Liver (tissue), 9 donors: ENCODE data around the gene FAM184B. TPM values are rescaled to one million over a fixed set of nuclear protein-coding genes. Genes with fewer than 3 reads are reported as not detected.

Experiments
- DNase-seq: peaks from one replicate; pipeline ENCODE4 v3.0.0-alpha.2; 2017; ENCODE audit warnings: low spot score
- H3K27ac ChIP-seq, 2 donors: one replicate each; pipeline ENCODE4 v1.7.0; 2013; ENCODE audit warnings: inconsistent platforms in 2 of 2, low read length in 2 of 2, control low read depth in 1 of 2, low read depth in 1 of 2, mild to moderate bottlenecking in 1 of 2
- H3K27me3 ChIP-seq, 4 donors: one replicate each; pipeline versions ENCODE4 v1.6.1 to v1.7.0; 2013; ENCODE audit warnings: low read length in 3 of 4, inconsistent platforms in 1 of 4, mild to moderate bottlenecking in 1 of 4, moderate library complexity in 1 of 4; ENCODE audit not compliant: control insufficient read depth in 4 of 4, insufficient read depth in 4 of 4
- H3K36me3 ChIP-seq, 4 donors: one replicate each; pipeline versions ENCODE4 v1.6.1 to v1.7.0; 2013; ENCODE audit warnings: low read length in 3 of 4, mild to moderate bottlenecking in 3 of 4, low read depth in 1 of 4, moderate library complexity in 1 of 4; ENCODE audit not compliant: control insufficient read depth in 4 of 4, insufficient read depth in 3 of 4
- H3K4me1 ChIP-seq, 4 donors: one replicate each; pipeline versions ENCODE4 v1.6.1 to v1.7.0; 2013; ENCODE audit warnings: low read length in 3 of 4, mild to moderate bottlenecking in 3 of 4, moderate library complexity in 1 of 4; ENCODE audit not compliant: control insufficient read depth in 4 of 4, insufficient read depth in 4 of 4
- H3K4me3 ChIP-seq, 3 donors: one replicate each; pipeline versions ENCODE4 v1.6.1 to v1.7.0; 2013; ENCODE audit warnings: low read length in 3 of 3, control low read depth in 1 of 3, low read depth in 1 of 3, mild to moderate bottlenecking in 1 of 3
- H3K9ac ChIP-seq, 2 donors: one replicate each; pipeline ENCODE4 v1.7.0; 2013; ENCODE audit warnings: low read length in 2 of 2, mild to moderate bottlenecking in 2 of 2, moderate library complexity in 2 of 2, control low read depth in 1 of 2, low read depth in 1 of 2
- H3K9me3 ChIP-seq, 4 donors: one replicate each; pipeline versions ENCODE4 v1.6.1 to v1.7.0; 2013; ENCODE audit warnings: low read length in 3 of 4; ENCODE audit not compliant: control insufficient read depth in 4 of 4
- ATF3 ChIP-seq: IDR thresholded peaks from 2 replicates; pipeline ENCODE4 v1.6.1; 2016; ENCODE audit warnings: antibody characterized with exemption
- CTCF ChIP-seq: fragments of 150-350 bp; IDR thresholded peaks from 2 replicates; pipeline ENCODE4 v1.5.1; 2017; ENCODE audit warnings: improper control_type of control experiment, low read depth, low read length; ENCODE audit not compliant: missing input control
- EGR1 ChIP-seq, 2 donors: IDR thresholded peaks; 2 replicates each; pipeline ENCODE4 v1.6.1; 2016 to 2018; ENCODE audit warnings: antibody characterized with exemption in 2 of 2, low read depth in 2 of 2
- FOXA1 ChIP-seq: IDR thresholded peaks from 2 replicates; pipeline ENCODE4 v1.6.1; 2016; ENCODE audit warnings: antibody characterized with exemption
- GABPA ChIP-seq, 2 donors: IDR thresholded peaks in 1 of 2; conservative IDR thresholded peaks in 1 of 2; 2 replicates each; pipeline ENCODE4 v1.6.1; 2016; ENCODE audit warnings: antibody characterized with exemption in 2 of 2, mild to moderate bottlenecking in 1 of 2, moderate library complexity in 1 of 2
- HNF4G ChIP-seq: IDR thresholded peaks from 2 replicates; pipeline ENCODE4 v1.6.1; 2016; ENCODE audit warnings: antibody characterized with exemption
- JUND ChIP-seq, 2 donors: IDR thresholded peaks; 2 replicates each; pipeline ENCODE4 v1.6.1; 2016; ENCODE audit warnings: antibody characterized with exemption in 2 of 2
- MAX ChIP-seq: IDR thresholded peaks from 2 replicates; pipeline ENCODE4 v1.6.1; 2016; ENCODE audit warnings: antibody characterized with exemption
- NR2F2 ChIP-seq: IDR thresholded peaks from 2 replicates; pipeline ENCODE4 v1.6.1; 2016; ENCODE audit warnings: antibody characterized with exemption
- RAD21 ChIP-seq, 2 donors: IDR thresholded peaks; 2 replicates each; pipeline ENCODE4 v1.6.1; 2016; ENCODE audit warnings: antibody characterized with exemption in 2 of 2, mild to moderate bottlenecking in 2 of 2
- RXRA ChIP-seq, 2 donors: IDR thresholded peaks; 2 replicates each; pipeline ENCODE4 v1.6.1; 2017 to 2018; ENCODE audit warnings: antibody characterized with exemption in 2 of 2, mild to moderate bottlenecking in 1 of 2
- TAF1 ChIP-seq: conservative IDR thresholded peaks from 2 replicates; pipeline ENCODE4 v1.6.1; 2016; ENCODE audit warnings: antibody characterized with exemption, mild to moderate bottlenecking
- YY1 ChIP-seq: IDR thresholded peaks from 2 replicates; pipeline ENCODE4 v1.6.1; 2016; ENCODE audit warnings: antibody characterized with exemption, mild to moderate bottlenecking
- WGBS: extraction: QIAGEN DNeasy Blood & Tissue Kit; methylation state at CpG from one replicate; pipeline ENCODE4 v1.1.7; 2013; 5-methylcytosine and 5-hydroxymethylcytosine counted together
- polyA plus RNA-seq, 2 donors: library from polyadenylated mRNA; stranded (reverse) in 1 of 2; unstranded in 1 of 2; fragments of 200-250 nt in 1 of 2; fragments of >200 nt in 1 of 2; fragmentation: Nextera tagmentation in 1 of 2; extraction: Ambion mirVana in 1 of 2; gene quantifications; one replicate each; pipeline versions ENCODE4 v1.2.1 to v1.2.3, GENCODE V29; 2013 to 2015
- total RNA-seq, 2 donors: library from RNA; depleted of rRNA; stranded (reverse); fragments of >200 nt; gene quantifications; one replicate each; pipeline ENCODE4 v1.2.3, GENCODE V29; 2014
- TF ChIP-seq, protein P1 (sequence below): IDR thresholded peaks from 2 replicates; pipeline ENCODE4 v1.6.1; 2016; ENCODE audit warnings: antibody characterized with exemption, mild to moderate bottlenecking
- TF ChIP-seq, protein P2 (sequence below): IDR thresholded peaks from 2 replicates; pipeline ENCODE4 v1.6.1; 2016; ENCODE audit warnings: antibody characterized with exemption
- donor health status: healthy.
- donor health status: healthy.
- donor health status: healthy.
- donor health status: healthy.
- donor health status: healthy.

The FAM184B gene
- total and polyA plus RNA-seq, 4 donors: 0.01 TPM; not detected in 3

DNA sequence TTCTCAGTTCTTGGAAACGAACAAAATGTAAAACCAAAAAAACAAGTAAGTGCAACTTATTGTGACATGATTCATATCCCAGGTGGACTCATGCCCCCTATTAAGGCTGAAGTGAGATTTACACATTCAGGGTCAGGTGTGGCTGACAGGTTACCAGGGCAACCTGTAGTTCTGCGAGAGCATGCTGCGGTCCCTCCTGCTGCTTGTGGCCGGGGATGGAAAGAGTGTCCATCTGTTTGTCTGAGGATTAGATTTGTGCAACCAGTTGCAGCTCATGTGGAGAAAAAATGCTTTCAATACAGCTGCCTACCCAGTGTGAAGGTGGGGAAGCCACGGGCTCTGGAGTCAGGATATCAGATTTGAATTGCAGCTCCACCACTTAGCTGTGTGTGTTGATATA is 78.8 kb downstream of the FAM184B start:
- WGBS: 83% methylated on average over 5 of the region's 5 CpGs

DNA sequence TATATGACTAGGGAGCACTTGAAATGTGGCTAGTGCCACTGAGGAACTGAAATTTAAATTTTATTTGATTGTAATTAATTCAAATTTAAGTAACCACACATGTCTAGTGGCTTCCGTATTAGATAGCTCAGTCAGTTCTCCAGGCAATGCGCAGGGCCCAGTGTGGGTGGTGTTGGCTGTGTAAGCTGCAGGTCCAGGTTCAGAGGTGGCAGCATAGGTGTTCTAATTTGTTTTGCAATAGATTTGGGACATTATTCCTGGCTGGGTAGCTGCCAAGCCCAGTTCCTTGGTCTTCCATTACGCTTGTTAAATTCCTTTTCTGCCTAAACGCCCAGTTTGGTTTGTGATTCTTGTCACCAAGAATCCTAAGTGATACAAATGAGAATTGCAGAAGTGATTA is 79.5 kb downstream of the FAM184B start:
- Histone ChIP-seq H3K4me3 (no peak overlapping the region), H3K27ac (no peak overlapping the region), H3K9me3 (peaks cover 0 to 4% (median 0%) of the 10 kb centered on the region in 4 donors), H3K4me1 (no peaks in the 10 kb centered on the region), H3K9ac (no peak overlapping the region), H3K27me3 (no peaks in the 10 kb centered on the region), H3K36me3 (no peaks in the 10 kb centered on the region)
- 96% methylated on average over 4 of the region's 4 CpGs for WGBS
- DNase-seq: no peak
- TF ChIP-seq EGR1 (IDR thresholded peaks at IDR 0.05; ENCODE audit: low read depth in 2 of 2) (no peak), RXRA (IDR thresholded peaks at IDR 0.05) (no peak), RAD21 (IDR thresholded peaks at IDR 0.05) (no peak), CTCF (no peak), MAX (no peak), TAF1 (no peak), ATF3 (no peak), YY1 (no peak), FOXA1 (no peak), JUND (IDR thresholded peaks at IDR 0.05) (no peak), HNF4G (no peak), GABPA (IDR thresholded peaks at IDR 0.05 in 1 of 2, conservative IDR thresholded peaks at IDR 0.05 in 1 of 2) (no peak)
- TF ChIP-seq, protein P1, sequence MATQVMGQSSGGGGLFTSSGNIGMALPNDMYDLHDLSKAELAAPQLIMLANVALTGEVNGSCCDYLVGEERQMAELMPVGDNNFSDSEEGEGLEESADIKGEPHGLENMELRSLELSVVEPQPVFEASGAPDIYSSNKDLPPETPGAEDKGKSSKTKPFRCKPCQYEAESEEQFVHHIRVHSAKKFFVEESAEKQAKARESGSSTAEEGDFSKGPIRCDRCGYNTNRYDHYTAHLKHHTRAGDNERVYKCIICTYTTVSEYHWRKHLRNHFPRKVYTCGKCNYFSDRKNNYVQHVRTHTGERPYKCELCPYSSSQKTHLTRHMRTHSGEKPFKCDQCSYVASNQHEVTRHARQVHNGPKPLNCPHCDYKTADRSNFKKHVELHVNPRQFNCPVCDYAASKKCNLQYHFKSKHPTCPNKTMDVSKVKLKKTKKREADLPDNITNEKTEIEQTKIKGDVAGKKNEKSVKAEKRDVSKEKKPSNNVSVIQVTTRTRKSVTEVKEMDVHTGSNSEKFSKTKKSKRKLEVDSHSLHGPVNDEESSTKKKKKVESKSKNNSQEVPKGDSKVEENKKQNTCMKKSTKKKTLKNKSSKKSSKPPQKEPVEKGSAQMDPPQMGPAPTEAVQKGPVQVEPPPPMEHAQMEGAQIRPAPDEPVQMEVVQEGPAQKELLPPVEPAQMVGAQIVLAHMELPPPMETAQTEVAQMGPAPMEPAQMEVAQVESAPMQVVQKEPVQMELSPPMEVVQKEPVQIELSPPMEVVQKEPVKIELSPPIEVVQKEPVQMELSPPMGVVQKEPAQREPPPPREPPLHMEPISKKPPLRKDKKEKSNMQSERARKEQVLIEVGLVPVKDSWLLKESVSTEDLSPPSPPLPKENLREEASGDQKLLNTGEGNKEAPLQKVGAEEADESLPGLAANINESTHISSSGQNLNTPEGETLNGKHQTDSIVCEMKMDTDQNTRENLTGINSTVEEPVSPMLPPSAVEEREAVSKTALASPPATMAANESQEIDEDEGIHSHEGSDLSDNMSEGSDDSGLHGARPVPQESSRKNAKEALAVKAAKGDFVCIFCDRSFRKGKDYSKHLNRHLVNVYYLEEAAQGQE: no peak

More for the DNA sequence above, 78.8 kb downstream of the FAM184B start:
- no peaks in the 10 kb centered on the region for H3K36me3 ChIP-seq
- DNase-seq: no peak
- H3K27ac ChIP-seq: no peak overlapping the region
- H3K4me1 ChIP-seq: no peaks in the 10 kb centered on the region
- H3K9ac ChIP-seq: no peak overlapping the region
- TF ChIP-seq NR2F2 (no peak), MAX (no peak), JUND (IDR thresholded peaks at IDR 0.05) (no peak), RXRA (IDR thresholded peaks at IDR 0.05) (no peak)
- TF ChIP-seq, protein P2, sequence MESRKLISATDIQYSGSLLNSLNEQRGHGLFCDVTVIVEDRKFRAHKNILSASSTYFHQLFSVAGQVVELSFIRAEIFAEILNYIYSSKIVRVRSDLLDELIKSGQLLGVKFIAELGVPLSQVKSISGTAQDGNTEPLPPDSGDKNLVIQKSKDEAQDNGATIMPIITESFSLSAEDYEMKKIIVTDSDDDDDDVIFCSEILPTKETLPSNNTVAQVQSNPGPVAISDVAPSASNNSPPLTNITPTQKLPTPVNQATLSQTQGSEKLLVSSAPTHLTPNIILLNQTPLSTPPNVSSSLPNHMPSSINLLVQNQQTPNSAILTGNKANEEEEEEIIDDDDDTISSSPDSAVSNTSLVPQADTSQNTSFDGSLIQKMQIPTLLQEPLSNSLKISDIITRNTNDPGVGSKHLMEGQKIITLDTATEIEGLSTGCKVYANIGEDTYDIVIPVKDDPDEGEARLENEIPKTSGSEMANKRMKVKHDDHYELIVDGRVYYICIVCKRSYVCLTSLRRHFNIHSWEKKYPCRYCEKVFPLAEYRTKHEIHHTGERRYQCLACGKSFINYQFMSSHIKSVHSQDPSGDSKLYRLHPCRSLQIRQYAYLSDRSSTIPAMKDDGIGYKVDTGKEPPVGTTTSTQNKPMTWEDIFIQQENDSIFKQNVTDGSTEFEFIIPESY: no peak
- no peaks in the 10 kb centered on the region for H3K27me3 ChIP-seq
- H3K4me3 ChIP-seq: no peak overlapping the region
- H3K9me3 ChIP-seq: peaks cover 0 to 4% (median 0%) of the 10 kb centered on the region in 4 donors
